Small intestine (tissue), 7 donors: Measurements from ENCODE around the gene AGPAT4. TPM values are rescaled to one million over a fixed set of nuclear protein-coding genes. Genes with fewer than 3 reads are reported as not detected.

Experiments used
- DNase-seq, 2 donors: peaks; one replicate each; pipeline versions ENCODE4 v3.0.0 to v3.0.0-alpha.2; 2013
- FAIRE-seq: peaks from 2 replicates; lab custom pipeline; 2012; peaks lifted over from hg19 to GRCh38; lab: Jason Lieb, UNC
- H3K27ac ChIP-seq, 3 donors: one replicate each; pipeline ENCODE4 v1.5.1; 2013; ENCODE audit warnings: low read length in 2 of 3, mild to moderate bottlenecking in 2 of 3, control low read depth in 1 of 3, inconsistent platforms in 1 of 3, low read depth in 1 of 3, moderate library complexity in 1 of 3
- H3K27me3 ChIP-seq, 3 donors: one replicate each; pipeline ENCODE4 v1.6.1; 2013; ENCODE audit warnings: low read length in 3 of 3, inconsistent platforms in 1 of 3; ENCODE audit not compliant: control insufficient read depth in 3 of 3, insufficient read depth in 3 of 3
- H3K36me3 ChIP-seq, 3 donors: one replicate each; pipeline ENCODE4 v1.6.1; 2013; ENCODE audit warnings: low read length in 3 of 3, inconsistent platforms in 1 of 3, low read depth in 1 of 3, mild to moderate bottlenecking in 1 of 3, moderate library complexity in 1 of 3; ENCODE audit not compliant: control insufficient read depth in 3 of 3, insufficient read depth in 2 of 3
- H3K4me1 ChIP-seq, 3 donors: one replicate each; pipeline ENCODE4 v1.6.1; 2013; ENCODE audit warnings: low read length in 2 of 3, inconsistent platforms in 1 of 3, low read depth in 1 of 3, mild to moderate bottlenecking in 1 of 3, moderate library complexity in 1 of 3; ENCODE audit not compliant: control insufficient read depth in 3 of 3, insufficient read depth in 2 of 3
- H3K4me3 ChIP-seq, 3 donors: one replicate each; pipeline ENCODE4 v1.5.1; 2013; ENCODE audit warnings: low read length in 3 of 3, control low read depth in 1 of 3, inconsistent platforms in 1 of 3, low read depth in 1 of 3, mild to moderate bottlenecking in 1 of 3, moderate library complexity in 1 of 3
- H3K9me3 ChIP-seq, 2 donors: one replicate each; pipeline ENCODE4 v1.6.1; 2013; ENCODE audit warnings: low read depth in 1 of 2, low read length in 1 of 2; ENCODE audit not compliant: control insufficient read depth in 2 of 2, insufficient read depth in 1 of 2
- WGBS, 3 donors: extraction: QIAGEN DNeasy Blood & Tissue Kit; methylation state at CpG; one replicate each; pipeline ENCODE4 v1.1.7; 2013; 5-methylcytosine and 5-hydroxymethylcytosine counted together
- polyA plus RNA-seq, 4 donors: library from polyadenylated mRNA; stranded (reverse) in 3 of 4; unstranded in 1 of 4; fragments of 200-250 nt in 3 of 4; fragments of 120-200 nt in 1 of 4; gene quantifications; one replicate each; pipeline versions ENCODE4 v1.2.1 to v1.2.3, GENCODE V29; 2013
- donor health status: healthy with polysubstance abuse.
- donor health status: control.
- donor health status: control.
- donor health status: Bipolar disorder and iron deficiency.
- donor health status: healthy.

The AGPAT4 gene
- polyA plus RNA-seq, 4 donors: 1.6 to 2.3 TPM; not detected in 2

DNA sequence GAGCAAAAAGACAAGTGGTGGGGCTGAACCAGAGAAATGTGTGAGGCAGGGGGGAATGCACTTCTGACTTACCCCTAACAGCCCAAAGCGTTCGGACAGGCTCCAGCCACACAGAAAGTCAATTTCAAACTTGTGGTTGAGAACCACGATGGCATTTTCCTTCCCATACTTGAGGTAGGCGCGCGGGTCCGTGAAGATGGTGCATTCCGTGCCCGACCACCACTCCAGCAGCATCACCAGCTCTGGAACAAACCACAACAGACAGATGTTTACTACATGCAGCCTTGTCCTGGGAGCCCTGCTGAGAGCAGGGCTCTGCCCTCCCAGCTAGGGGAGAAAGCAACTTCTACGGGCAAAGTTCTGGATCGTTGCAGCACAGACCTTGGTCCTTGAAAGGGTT lies 107.7 kb downstream of the AGPAT4 start:
- DNase-seq (no peak), FAIRE-seq (no peak)
- H3K4me3 ChIP-seq: no peak overlapping the region
- H3K4me1 ChIP-seq: no peaks in the 10 kb centered on the region
- H3K27me3 ChIP-seq: no peaks in the 10 kb centered on the region
- no peak overlapping the region for H3K27ac ChIP-seq
- 91 to 92% (median 91%) methylated on average over 11 of the region's 11 CpGs for WGBS, 3 donors
- H3K9me3 ChIP-seq: no peaks in the 10 kb centered on the region
- peaks cover 0 to 5% (median 2%) of the 10 kb centered on the region in 3 donors for H3K36me3 ChIP-seq

DNA sequence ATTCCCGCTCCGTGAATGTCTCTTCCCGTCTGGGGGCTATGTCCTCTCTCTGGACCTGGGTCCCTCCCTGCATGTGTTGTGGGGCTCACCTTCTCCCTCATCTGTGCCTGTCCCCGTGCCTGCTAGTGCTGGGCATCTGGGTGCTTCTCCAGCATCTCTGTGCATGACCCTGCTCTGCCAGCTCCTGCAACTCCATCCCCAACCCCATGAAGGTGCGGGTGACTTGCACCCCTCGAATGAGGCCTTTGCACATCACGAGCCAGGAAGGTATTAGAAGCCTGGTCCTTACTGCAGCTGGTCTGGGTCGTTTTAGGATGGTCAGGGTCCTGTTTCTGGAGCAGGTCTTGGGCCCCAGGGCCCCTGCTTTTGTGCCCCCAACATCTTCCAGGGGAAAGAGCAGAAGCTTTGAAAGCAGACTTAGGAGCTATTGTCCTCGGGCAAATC lies 109.7 kb downstream of the AGPAT4 start:
- 84 to 92% (median 85%) methylated on average over 9 of the region's 9 CpGs for WGBS, 3 donors
- no peak for FAIRE-seq
- peaks cover 0 to 5% (median 2%) of the 10 kb centered on the region in 3 donors for H3K36me3 ChIP-seq
- DNase-seq: no peak
- H3K27ac ChIP-seq: no peak overlapping the region
- H3K9me3 ChIP-seq: no peaks in the 10 kb centered on the region
- H3K27me3 ChIP-seq: no peaks in the 10 kb centered on the region
- H3K4me3 ChIP-seq: no peak overlapping the region
- no peaks in the 10 kb centered on the region for H3K4me1 ChIP-seq

GRCh38 chr6:161163466-161164181 lies 110.2 kb downstream of the AGPAT4 start:
- Histone ChIP-seq H3K4me1 (no peaks in the 10 kb centered on the region), H3K27ac (no peak overlapping the region), H3K27me3 (no peaks in the 10 kb centered on the region), H3K36me3 (peaks cover 0 to 5% (median 2%) of the 10 kb centered on the region in 3 donors), H3K9me3 (no peaks in the 10 kb centered on the region), H3K4me3 (no peak overlapping the region)
- WGBS, 3 donors: 84 to 93% (median 86%) methylated on average over 13 of the region's 13 CpGs
- DNase-seq: no peak
- FAIRE-seq: no peak

- H3K9me3 ChIP-seq: no peaks in the 10 kb centered on the region
- no peak overlapping the region for H3K4me3 ChIP-seq
- no peaks in the 10 kb centered on the region for H3K27me3 ChIP-seq
- no peaks in the 10 kb centered on the region for H3K4me1 ChIP-seq
- peak in 1 of 2 donors; percentile 54 for DNase-seq
- 40 to 82% (median 53%) methylated on average over 9 of the region's 9 CpGs for WGBS, 3 donors
- H3K27ac ChIP-seq: no peak overlapping the region
- peaks cover 0 to 5% (median 2%) of the 10 kb centered on the region in 3 donors for H3K36me3 ChIP-seq
- FAIRE-seq: no peak
Measured at GRCh38 chr6:161162722-161163121, 111.1 kb downstream of the AGPAT4 start.

- Histone ChIP-seq H3K4me1 (no peaks in the 10 kb centered on the region), H3K9me3 (peaks cover 0 to 5% of the 10 kb centered on the region in 2 donors), H3K4me3 (no peak overlapping the region), H3K27me3 (no peaks in the 10 kb centered on the region), H3K27ac (no peak overlapping the region), H3K36me3 (peaks cover 0 to 5% (median 2%) of the 10 kb centered on the region in 3 donors)
- DNase-seq (no peak), FAIRE-seq (no peak)
- WGBS, 3 donors: 93 to 94% (median 94%) methylated on average over 16 of the region's 16 CpGs
Measured at GRCh38 chr6:161161889-161162624, 111.8 kb downstream of the AGPAT4 start.

DNA sequence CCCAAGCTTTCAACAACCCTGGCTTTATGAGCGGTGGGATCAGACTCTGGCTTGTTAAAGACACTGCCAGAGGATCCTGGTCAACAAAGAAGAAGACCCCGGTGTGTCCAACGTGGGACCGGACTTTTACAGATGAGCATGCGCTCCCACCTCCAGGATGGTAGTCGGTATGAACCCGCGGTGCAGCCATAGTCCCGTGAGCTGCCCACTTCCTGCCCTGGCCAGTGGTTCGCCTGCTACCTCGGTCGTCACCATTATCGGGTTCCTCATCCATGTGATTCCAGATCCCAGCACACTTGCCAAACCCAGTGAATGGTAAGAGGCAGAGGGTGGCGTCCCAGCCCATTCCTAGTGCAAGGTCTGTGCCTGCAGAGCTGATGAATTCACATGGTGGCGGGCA lies 112.7 kb downstream of the AGPAT4 start:
- no peak for FAIRE-seq
- 94 to 97% (median 96%) methylated on average over 15 of the region's 15 CpGs for WGBS, 3 donors
- H3K27ac ChIP-seq: no peak overlapping the region
- no peak overlapping the region for H3K4me3 ChIP-seq
- H3K27me3 ChIP-seq: no peaks in the 10 kb centered on the region
- H3K36me3 ChIP-seq: peaks cover 0 to 5% (median 2%) of the 10 kb centered on the region in 3 donors
- no peak for DNase-seq
- H3K9me3 ChIP-seq: peaks cover 0 to 5% of the 10 kb centered on the region in 2 donors
- no peaks in the 10 kb centered on the region for H3K4me1 ChIP-seq

- WGBS, 3 donors: 80 to 93% (median 91%) methylated on average over 13 of the region's 13 CpGs
- DNase-seq: no peak
Measured at GRCh38 chr6:161154796-161155335, 119.0 kb downstream of the AGPAT4 start.

DNA sequence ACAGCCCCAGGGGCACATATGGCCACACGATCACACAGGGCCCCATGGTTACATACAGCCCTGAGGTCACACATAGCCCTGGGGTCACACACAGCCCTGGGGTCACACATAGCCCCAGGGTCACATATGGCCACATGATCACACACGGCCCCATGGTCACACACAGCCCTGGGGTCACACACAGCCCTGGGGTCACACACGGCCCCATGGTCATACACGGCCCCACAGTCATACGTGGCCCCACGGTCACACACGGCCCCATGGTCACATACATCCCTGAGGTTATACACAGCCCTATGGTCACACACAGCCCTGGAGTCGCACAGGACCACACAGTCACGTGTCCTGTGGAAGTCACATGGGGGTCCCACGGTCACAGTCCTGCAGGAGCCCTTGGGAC lies 120.1 kb downstream of the AGPAT4 start:
- Histone ChIP-seq H3K4me3 (no peak overlapping the region), H3K36me3 (peaks cover 0 to 25% (median 0%) of the 10 kb centered on the region in 3 donors), H3K4me1 (no peaks in the 10 kb centered on the region), H3K9me3 (peaks cover 0 to 8% of the 10 kb centered on the region in 2 donors), H3K27ac (no peak overlapping the region), H3K27me3 (no peaks in the 10 kb centered on the region)
- 89 to 94% (median 90%) methylated on average over 10 of the region's 10 CpGs for WGBS, 3 donors
- no peak for DNase-seq
- FAIRE-seq: no peak

More at GRCh38 chr6:161154796-161155335, 119.0 kb downstream of the AGPAT4 start:
- Histone ChIP-seq H3K36me3 (peaks cover 0 to 25% (median 0%) of the 10 kb centered on the region in 3 donors), H3K27ac (no peak overlapping the region), H3K9me3 (peaks cover 0 to 8% of the 10 kb centered on the region in 2 donors), H3K27me3 (no peaks in the 10 kb centered on the region), H3K4me3 (no peak overlapping the region), H3K4me1 (no peaks in the 10 kb centered on the region)
- FAIRE-seq: no peak
